CD14-positive monocyte (primary cell): ENCODE results near the gene FAM227B. TPM values are rescaled to one million over a fixed set of nuclear protein-coding genes. Genes with fewer than 3 reads are reported as not detected.

Experiments
- DNase-seq, 3 donors: peaks; one replicate each; pipeline ENCODE4 v3.0.0-alpha.2; 2011 to 2022
- H2AFZ ChIP-seq: 2 replicates; pipeline ENCODE4 v1.6.0; 2012; ENCODE audit warnings: mild to moderate bottlenecking, low read depth, low read length, inconsistent platforms; ENCODE audit not compliant: insufficient read depth, poor library complexity, severe bottlenecking
- H3K27ac ChIP-seq, 2 donors: 1 replicate in 1 of 2; 2 replicates in 1 of 2; pipeline ENCODE4 v1.5.1; 2012 to 2013; ENCODE audit warnings: low read length in 2 of 2, control low read depth in 1 of 2, inconsistent platforms in 1 of 2, low read depth in 1 of 2, mild to moderate bottlenecking in 1 of 2
- H3K27me3 ChIP-seq, 2 donors: one replicate each; pipeline versions ENCODE4 v1.6.0 to v1.6.1; 2011 to 2013; ENCODE audit warnings: low read length in 2 of 2; ENCODE audit not compliant: control insufficient read depth in 2 of 2, insufficient read depth in 2 of 2
- H3K36me3 ChIP-seq, 2 donors: replicated peaks in 1 of 2; 1 replicate in 1 of 2; 2 replicates in 1 of 2; pipeline versions ENCODE4 v1.5.1 to v1.6.1; 2012 to 2013; ENCODE audit warnings: low read length in 2 of 2, control low read depth in 1 of 2, inconsistent platforms in 1 of 2, mild to moderate bottlenecking in 1 of 2; ENCODE audit not compliant: insufficient read depth in 2 of 2, control insufficient read depth in 1 of 2
- H3K4me1 ChIP-seq, 2 donors: 1 replicate in 1 of 2; 2 replicates in 1 of 2; pipeline versions ENCODE4 v1.5.1 to v1.6.1; 2012 to 2013; ENCODE audit warnings: low read length in 2 of 2, control low read depth in 1 of 2, inconsistent platforms in 1 of 2, mild to moderate bottlenecking in 1 of 2, moderate library complexity in 1 of 2; ENCODE audit not compliant: insufficient read depth in 2 of 2, control insufficient read depth in 1 of 2
- H3K4me2 ChIP-seq: replicated peaks from 2 replicates; pipeline ENCODE3; 2012; ENCODE audit warnings: low read length, moderate library complexity, mild to moderate bottlenecking; ENCODE audit not compliant: poor library complexity, severe bottlenecking; ENCODE audit errors: extremely low read depth
- H3K4me3 ChIP-seq, 3 experiments: fragments of 200-600 bp in 1 of 3; sonication (generic) in 1 of 3; replicated peaks in 1 of 3; 1 replicate in 2 of 3; 2 replicates in 1 of 3; pipeline ENCODE4 v1.5.1; 2011 to 2013; ENCODE audit warnings: low read length in 3 of 3, mild to moderate bottlenecking in 3 of 3, control low read depth in 2 of 3, low read depth in 2 of 3, inconsistent platforms in 1 of 3, moderate library complexity in 1 of 3
- H3K79me2 ChIP-seq: 2 replicates; pipeline ENCODE4 v1.6.0; 2012; ENCODE audit warnings: mild to moderate bottlenecking, control low read depth, inconsistent platforms, low read length, moderate library complexity; ENCODE audit not compliant: insufficient read depth
- H3K9ac ChIP-seq: 2 replicates; pipeline ENCODE4 v1.6.0; 2017; ENCODE audit warnings: low read length, mild to moderate bottlenecking; ENCODE audit not compliant: insufficient read depth, poor library complexity, severe bottlenecking
- H3K9me3 ChIP-seq, 2 donors: replicated peaks in 1 of 2; 1 replicate in 1 of 2; 2 replicates in 1 of 2; pipeline versions ENCODE4 v1.5.1 to v1.6.1; 2012 to 2013; ENCODE audit warnings: low read length in 2 of 2, control low read depth in 1 of 2; ENCODE audit not compliant: control insufficient read depth in 1 of 2, insufficient read depth in 1 of 2
- H4K20me1 ChIP-seq: 2 replicates; pipeline ENCODE4 v1.6.0; 2012; ENCODE audit warnings: mild to moderate bottlenecking, low read length, control low read depth, moderate library complexity; ENCODE audit not compliant: insufficient read depth
- H3K27ac Mint-ChIP-seq, 7 donors: one replicate each; pipeline ENCODE4 v1.8.0; 2020; ENCODE audit warnings: mild to moderate bottlenecking in 7 of 7, mixed read lengths in 7 of 7, moderate library complexity in 6 of 7, inconsistent platforms in 2 of 7
- H3K27me3 Mint-ChIP-seq, 3 donors: one replicate each; pipeline ENCODE4 v1.8.0; 2021 to 2022; ENCODE audit warnings: low read depth in 3 of 3, mild to moderate bottlenecking in 3 of 3, mixed read lengths in 3 of 3, moderate library complexity in 3 of 3, inconsistent platforms in 1 of 3
- H3K36me3 Mint-ChIP-seq, 2 donors: one replicate each; pipeline ENCODE4 v1.8.0; 2020; ENCODE audit warnings: mixed read lengths in 2 of 2, inconsistent platforms in 1 of 2, mild to moderate bottlenecking in 1 of 2
- H3K4me1 Mint-ChIP-seq: one replicate; pipeline ENCODE4 v1.8.0; 2020; ENCODE audit warnings: mild to moderate bottlenecking, mixed read lengths
- H3K4me3 Mint-ChIP-seq, 2 donors: one replicate each; pipeline ENCODE4 v1.8.0; 2020; ENCODE audit warnings: mild to moderate bottlenecking in 2 of 2, mixed read lengths in 2 of 2, moderate library complexity in 1 of 2
- H3K9me3 Mint-ChIP-seq, 7 donors: one replicate each; pipeline ENCODE4 v1.8.0; 2020 to 2022; ENCODE audit warnings: mixed read lengths in 7 of 7, mild to moderate bottlenecking in 6 of 7, moderate library complexity in 6 of 7, inconsistent platforms in 2 of 7
- WGBS: methylation state at CpG from one replicate; pipeline ENCODE4 v1.1.5; 2013; ENCODE audit warnings: missing lambda C conversion rate; ENCODE audit not compliant: insufficient coverage; 5-methylcytosine and 5-hydroxymethylcytosine counted together
- intact Hi-C, 2 donors: fragments of 100-400 bp; cut with micrococcal nuclease; formaldehyde crosslinking; loops; one replicate each; pipeline versions ENCODE4 v1.15.0 to v1.15.1; 2023
- polyA plus RNA-seq, 3 donors: library from polyadenylated mRNA; depleted of rRNA in 1 of 3; unstranded in 2 of 3; stranded (reverse) in 1 of 3; fragments of 300-500 nt in 2 of 3; fragments of >200 nt in 1 of 3; fragmentation: Illumina TruSeq in 2 of 3; gene quantifications; 1 replicate in 2 of 3; 2 replicates in 1 of 3; pipeline ENCODE4 v1.2.3, GENCODE V29; 2012 to 2021
- TF ChIP-seq, protein P1 (sequence below): fragments of 200-600 bp; IDR thresholded peaks from one replicate; pipeline ENCODE4 v1.8.0; 2022; ENCODE audit warnings: antibody characterized with exemption, mild to moderate bottlenecking

The FAM227B gene
- polyA plus RNA-seq, 3 donors, result 0.28 to 0.72 (median 0.49) TPM

DNA sequence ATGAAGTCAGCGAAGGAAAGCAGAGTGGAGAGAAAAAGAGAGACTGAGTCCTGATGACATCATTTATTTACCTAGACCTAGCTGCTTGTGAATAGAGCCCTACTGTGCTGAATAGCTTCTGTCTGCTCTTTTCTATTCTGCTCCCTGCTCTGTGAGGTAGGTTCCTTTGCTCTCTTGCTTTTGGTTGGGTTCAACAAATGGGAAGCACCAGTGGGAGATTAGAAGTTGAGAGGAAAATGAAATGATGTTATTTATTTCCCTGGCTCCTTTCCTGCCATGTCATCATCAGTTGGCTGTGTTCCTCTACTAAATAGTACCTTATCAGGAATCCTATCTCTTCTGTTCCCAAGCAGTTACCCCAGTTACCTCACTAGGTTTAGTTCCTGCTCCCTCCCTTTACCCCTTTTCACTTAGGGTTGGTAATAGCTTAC, 23.8 kb upstream of the FAM227B start:
- H3K4me3 Mint-ChIP-seq, result no peak overlapping the region
- Histone ChIP-seq H3K4me1 (no peaks in the 10 kb centered on the region), H3K36me3 (peaks cover 9 to 40% of the 10 kb centered on the region in 2 donors), H3K27me3 (no peaks in the 10 kb centered on the region), H4K20me1 (no peaks in the 10 kb centered on the region), H2AFZ (no peak overlapping the region), H3K4me3 (no peak overlapping the region), H3K9me3 (no peaks in the 10 kb centered on the region), H3K9ac (no peak overlapping the region), H3K4me2 (no peak overlapping the region), H3K79me2 (no peaks in the 10 kb centered on the region), H3K27ac (no peak overlapping the region)
- no peaks in the 10 kb centered on the region for H3K4me1 Mint-ChIP-seq
- peaks cover 32 to 34% of the 10 kb centered on the region in 2 donors for H3K36me3 Mint-ChIP-seq
- H3K27me3 Mint-ChIP-seq, result peaks cover 0 to 2% (median 0%) of the 10 kb centered on the region in 3 donors
- H3K9me3 Mint-ChIP-seq, result peaks cover 0 to 1% (median 0%) of the 10 kb centered on the region in 7 donors
- intact Hi-C loops, result no loop called here
- no peak for DNase-seq
- TF ChIP-seq, protein P1, sequence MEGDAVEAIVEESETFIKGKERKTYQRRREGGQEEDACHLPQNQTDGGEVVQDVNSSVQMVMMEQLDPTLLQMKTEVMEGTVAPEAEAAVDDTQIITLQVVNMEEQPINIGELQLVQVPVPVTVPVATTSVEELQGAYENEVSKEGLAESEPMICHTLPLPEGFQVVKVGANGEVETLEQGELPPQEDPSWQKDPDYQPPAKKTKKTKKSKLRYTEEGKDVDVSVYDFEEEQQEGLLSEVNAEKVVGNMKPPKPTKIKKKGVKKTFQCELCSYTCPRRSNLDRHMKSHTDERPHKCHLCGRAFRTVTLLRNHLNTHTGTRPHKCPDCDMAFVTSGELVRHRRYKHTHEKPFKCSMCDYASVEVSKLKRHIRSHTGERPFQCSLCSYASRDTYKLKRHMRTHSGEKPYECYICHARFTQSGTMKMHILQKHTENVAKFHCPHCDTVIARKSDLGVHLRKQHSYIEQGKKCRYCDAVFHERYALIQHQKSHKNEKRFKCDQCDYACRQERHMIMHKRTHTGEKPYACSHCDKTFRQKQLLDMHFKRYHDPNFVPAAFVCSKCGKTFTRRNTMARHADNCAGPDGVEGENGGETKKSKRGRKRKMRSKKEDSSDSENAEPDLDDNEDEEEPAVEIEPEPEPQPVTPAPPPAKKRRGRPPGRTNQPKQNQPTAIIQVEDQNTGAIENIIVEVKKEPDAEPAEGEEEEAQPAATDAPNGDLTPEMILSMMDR, result no peak
- 100% methylated on average over 1 of the region's 1 CpG for WGBS
- peak overlapping the region in 1 of 7 donors; percentile 14 for H3K27ac Mint-ChIP-seq

DNA sequence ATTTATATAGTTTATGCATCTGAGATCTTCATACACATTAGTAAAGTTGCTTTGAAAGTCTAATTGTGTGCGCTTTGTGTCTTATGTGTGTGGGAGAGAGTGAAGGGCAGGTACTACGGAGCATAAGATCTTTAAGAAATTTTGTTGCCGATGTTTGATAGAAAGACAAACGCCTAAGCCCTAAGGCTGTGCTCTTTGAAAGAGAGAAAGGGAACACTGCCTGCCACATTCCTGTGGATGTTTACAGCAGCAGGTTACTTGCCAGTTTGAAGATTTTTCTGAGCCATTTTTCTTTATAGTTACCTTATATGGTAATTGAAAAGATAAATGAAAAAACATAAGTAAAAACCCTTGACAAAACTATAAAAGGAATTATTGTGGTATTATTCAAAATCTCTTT, 17.2 kb upstream of the FAM227B start:
- Histone ChIP-seq H3K36me3 (peaks cover 23 to 65% of the 10 kb centered on the region in 2 donors), H3K27me3 (no peaks in the 10 kb centered on the region), H2AFZ (no peak overlapping the region), H3K4me2 (no peak overlapping the region), H3K4me1 (no peaks in the 10 kb centered on the region), H3K9me3 (no peaks in the 10 kb centered on the region), H3K79me2 (no peaks in the 10 kb centered on the region), H3K9ac (no peak overlapping the region), H3K4me3 (no peak overlapping the region), H4K20me1 (no peaks in the 10 kb centered on the region), H3K27ac (no peak overlapping the region)
- TF ChIP-seq, protein P1, result no peak
- intact Hi-C loops, result no loop called here
- peaks cover 0 to 2% (median 0%) of the 10 kb centered on the region in 3 donors for H3K27me3 Mint-ChIP-seq
- 93% methylated on average over 3 of the region's 4 CpGs for WGBS
- H3K36me3 Mint-ChIP-seq, result peaks cover 50 to 55% of the 10 kb centered on the region in 2 donors
- H3K4me1 Mint-ChIP-seq, result no peaks in the 10 kb centered on the region
- DNase-seq, result no peak
- H3K9me3 Mint-ChIP-seq, result peaks cover 0 to 2% (median 0%) of the 10 kb centered on the region in 7 donors
- no peak overlapping the region for H3K27ac Mint-ChIP-seq
- no peak overlapping the region for H3K4me3 Mint-ChIP-seq
